Thyroid gland (tissue), 4 donors: Measurements from ENCODE around the gene EFCAB6.

ENCODE experiments used
- CTCF ChIP-seq, 6 experiments: fragments of 200-600 bp in 3 of 6; fragments of 450-650 bp in 3 of 6; sonication (generic) in 3 of 6; IDR thresholded peaks; one replicate each; pipeline ENCODE4 v1.5.1; 2016 to 2019; ENCODE audit warnings: antibody characterized with exemption in 6 of 6, mild to moderate bottlenecking in 2 of 6, inconsistent platforms in 1 of 6, moderate library complexity in 1 of 6
- POLR2A ChIP-seq, 2 donors: fragments of 450-650 bp; IDR thresholded peaks; one replicate each; pipeline ENCODE4 v1.6.1; 2017; ENCODE audit warnings: antibody characterized with exemption in 2 of 2, mild to moderate bottlenecking in 2 of 2, moderate library complexity in 1 of 2

- TF ChIP-seq POLR2A (IDR thresholded peaks at IDR 0.05) (no peak), CTCF (IDR thresholded peaks at IDR 0.05) (no peak)
Observed at GRCh38 chr22:43487311-43488030, 324.6 kb downstream of the EFCAB6 start.
